GM18907 (cell line): Measurements from ENCODE around the gene EXOC6B.

ENCODE experiments used
- ATAC-seq: cut with Tn5 transposase; IDR thresholded peaks from one replicate; pipeline ENCODE4 v1.9.1; 2021; ENCODE audit warnings: mild to moderate bottlenecking, moderate library complexity; ENCODE audit not compliant: unreplicated experiment

EXOC6B gene

GRCh38 chr2:72830273-72830672 lies 4.4 kb upstream of the EXOC6B start:
- no peak for ATAC-seq

GRCh38 chr2:72828840-72829507 lies 3.1 kb upstream of the EXOC6B start:
- no peak for ATAC-seq

GRCh38 chr2:72827966-72828646 lies 2.3 kb upstream of the EXOC6B start:
- ATAC-seq = no peak

- no peak for ATAC-seq
These were observed 1.7 kb upstream of the EXOC6B start for GRCh38 chr2:72827487-72827886.

- no peak for ATAC-seq
These were observed 284 bp upstream of the EXOC6B start for GRCh38 chr2:72826156-72826477.

GRCh38 chr2:72824224-72824842 lies 1.5 kb downstream of the EXOC6B start:
- ATAC-seq = no peak

GRCh38 chr2:72822794-72823193 lies 3.0 kb downstream of the EXOC6B start:
- ATAC-seq = no peak

- no peak for ATAC-seq
These were observed 3.9 kb downstream of the EXOC6B start for GRCh38 chr2:72821983-72822382.

GRCh38 chr2:72821118-72821517 lies 4.7 kb downstream of the EXOC6B start:
- no peak for ATAC-seq

GRCh38 chr2:72819501-72819900 lies 6.3 kb downstream of the EXOC6B start:
- no peak for ATAC-seq

GRCh38 chr2:72815655-72816278 lies 10.1 kb downstream of the EXOC6B start:
- ATAC-seq = no peak

- no peak for ATAC-seq
These were observed 12.0 kb downstream of the EXOC6B start for GRCh38 chr2:72813841-72814240.

GRCh38 chr2:72810165-72810564 lies 15.7 kb downstream of the EXOC6B start:
- no peak for ATAC-seq

- no peak for ATAC-seq
These were observed 16.7 kb downstream of the EXOC6B start for GRCh38 chr2:72809095-72809494.

- no peak for ATAC-seq
These were observed 19.4 kb downstream of the EXOC6B start for GRCh38 chr2:72806280-72806945.

GRCh38 chr2:72803626-72804320 lies 22.1 kb downstream of the EXOC6B start:
- no peak for ATAC-seq

GRCh38 chr2:72803151-72803550 lies 22.7 kb downstream of the EXOC6B start:
- no peak for ATAC-seq

- ATAC-seq = no peak
These were observed 25.3 kb downstream of the EXOC6B start for GRCh38 chr2:72800492-72800891.

- no peak for ATAC-seq
These were observed 28.1 kb downstream of the EXOC6B start for GRCh38 chr2:72797740-72798139.

GRCh38 chr2:72796766-72797165 lies 29.1 kb downstream of the EXOC6B start:
- no peak for ATAC-seq

- ATAC-seq = no peak
These were observed 31.3 kb downstream of the EXOC6B start for GRCh38 chr2:72794572-72794971.
